Stimulated activated CD8-positive, alpha-beta memory T cell treated with anti-CD3 and anti-CD28 coated beads, Interleukin-4, amount 100 ng/mL, for 24 hours (primary cell): Measurements from ENCODE around the gene PLEKHD1.

Experiments used
- DNase-seq: peaks from one replicate; pipeline ENCODE4 v3.0.0-alpha.2; 2020; ENCODE audit warnings: low read depth

The PLEKHD1 gene

GRCh38 chr14:69518289-69519101 is 34.0 kb downstream of the PLEKHD1 start:
- no peak for DNase-seq

DNA sequence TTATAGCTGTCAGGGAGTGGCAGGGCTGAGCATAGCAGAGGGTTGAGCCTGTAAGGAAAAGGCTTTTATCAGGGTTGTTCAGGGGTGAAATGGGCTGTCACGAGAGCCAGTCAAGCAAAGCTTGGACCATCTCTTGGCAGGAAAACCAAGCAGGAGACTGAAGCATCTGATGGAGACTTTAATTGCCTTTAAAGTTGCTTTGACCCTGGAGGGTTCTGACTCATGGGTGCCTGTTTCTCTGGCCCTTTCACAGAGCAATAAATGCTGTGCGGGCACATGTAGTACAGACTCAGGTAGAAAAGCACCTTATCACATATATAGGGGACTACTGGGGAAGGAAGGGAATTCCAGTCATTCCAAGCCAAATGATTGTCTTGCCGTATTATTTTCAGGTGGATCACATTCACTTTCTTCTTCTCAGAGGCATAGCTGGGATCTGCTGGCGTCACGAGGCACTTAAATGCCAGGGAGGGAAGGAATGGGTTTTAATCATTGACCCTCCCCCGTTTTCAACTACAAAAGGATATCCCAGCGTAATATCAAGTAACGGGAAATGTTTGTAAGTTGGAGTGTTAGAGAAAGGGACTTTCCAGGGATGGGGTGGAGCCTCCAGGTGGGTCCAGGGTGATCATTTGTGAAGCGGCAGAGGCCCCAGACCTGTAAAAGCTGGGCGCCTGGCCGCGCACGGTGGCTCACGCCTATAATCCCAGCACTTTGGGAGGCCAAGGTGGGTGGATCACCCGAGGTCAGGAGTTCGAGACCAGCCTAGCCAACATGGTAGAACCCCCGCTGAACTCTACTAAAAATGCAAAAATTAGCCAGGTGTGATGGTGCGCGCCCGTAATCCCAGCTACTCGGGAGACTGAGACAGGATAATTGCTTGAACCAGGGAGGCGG is 34.9 kb downstream of the PLEKHD1 start:
- DNase-seq, result no peak

- no peak for DNase-seq
Measured at GRCh38 chr14:69522026-69522425, 37.5 kb downstream of the PLEKHD1 start.

GRCh38 chr14:69525896-69526295 is 41.4 kb downstream of the PLEKHD1 start:
- DNase-seq, result no peak

- DNase-seq, result no peak
Measured at GRCh38 chr14:69527635-69528034, 43.1 kb downstream of the PLEKHD1 start.

DNA sequence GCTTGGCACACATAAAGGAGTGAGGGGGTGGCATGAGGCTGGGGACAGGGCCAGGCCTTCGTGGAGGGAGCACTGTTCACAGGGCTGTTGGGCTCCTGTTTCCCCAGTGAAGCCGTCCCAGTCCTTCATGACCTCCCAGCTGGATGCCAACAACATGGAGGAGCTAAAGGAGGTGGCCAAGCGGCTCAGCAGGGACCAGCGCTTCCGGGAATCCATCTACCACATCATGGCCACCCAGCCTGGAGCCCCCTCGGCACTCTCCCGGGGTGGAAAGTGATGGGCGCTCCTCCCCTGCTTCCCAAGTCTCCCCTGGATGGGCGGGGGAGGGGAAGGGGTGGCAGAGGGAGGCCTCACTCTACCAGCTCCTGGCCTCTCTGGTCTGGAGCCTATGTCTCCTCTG is 43.6 kb downstream of the PLEKHD1 start:
- DNase-seq, result no peak

GRCh38 chr14:69528930-69529329 is 44.4 kb downstream of the PLEKHD1 start:
- no peak for DNase-seq

DNA sequence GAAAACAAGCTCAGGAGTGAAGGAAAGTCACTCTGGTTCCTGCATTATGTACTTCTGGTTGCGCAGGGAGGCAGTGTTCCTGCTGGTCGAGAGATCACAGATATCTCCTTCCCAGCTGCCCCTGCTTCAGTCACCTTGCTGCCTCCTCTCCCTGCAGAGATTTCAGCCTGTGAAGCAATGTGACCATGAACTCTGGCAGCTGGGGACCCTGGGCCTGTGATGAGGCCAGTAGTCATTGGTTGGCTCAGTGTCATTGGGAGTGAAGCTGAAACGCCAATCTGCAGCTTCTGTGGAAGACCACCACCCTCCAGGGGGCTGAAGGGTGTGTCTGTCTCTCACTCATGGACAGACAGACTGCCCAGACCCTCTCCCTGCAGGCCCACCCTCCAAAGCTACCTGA is 45.0 kb downstream of the PLEKHD1 start:
- DNase-seq, result no peak

GRCh38 chr14:69530095-69530494 is 45.6 kb downstream of the PLEKHD1 start:
- no peak for DNase-seq

- DNase-seq, result no peak
Measured at GRCh38 chr14:69531135-69531534, 46.6 kb downstream of the PLEKHD1 start.

DNA sequence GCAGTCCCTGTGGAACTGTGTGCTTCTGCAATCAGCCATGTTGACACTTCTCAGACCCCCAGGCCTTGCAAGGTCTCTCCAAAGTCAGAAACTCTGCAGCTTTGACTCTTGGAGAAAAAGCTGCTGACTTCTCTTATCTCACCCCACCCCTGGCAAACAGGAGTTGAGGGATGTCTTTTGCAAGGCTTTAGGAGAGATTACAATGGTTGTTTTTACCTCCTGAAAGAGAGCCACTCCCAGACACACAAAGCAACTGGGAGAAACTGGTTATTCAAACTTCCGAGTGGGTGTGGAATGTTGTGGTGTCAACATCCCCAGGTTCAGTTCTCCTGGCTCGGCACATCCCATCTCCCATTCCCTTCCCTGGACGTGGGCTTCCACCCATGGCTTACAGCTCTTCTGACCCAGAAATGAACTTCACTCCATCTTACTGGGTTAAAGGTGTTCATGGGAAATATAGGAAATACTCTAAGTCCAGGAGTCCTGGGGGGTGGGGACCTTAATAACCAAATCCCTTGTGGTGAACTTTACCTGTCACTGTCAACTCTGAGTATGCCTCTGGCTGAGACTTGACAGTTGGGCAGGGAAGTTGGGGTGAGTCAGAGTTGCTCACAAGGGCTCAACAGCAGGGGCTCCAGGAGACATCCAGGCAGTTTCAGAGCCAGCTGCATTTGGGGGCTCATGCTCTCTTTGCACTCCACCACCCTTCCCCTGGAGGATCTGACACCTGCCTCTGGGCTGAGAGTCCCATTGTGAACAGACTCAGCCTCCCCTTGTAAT is 48.2 kb downstream of the PLEKHD1 start:
- DNase-seq, result no peak

- no peak for DNase-seq
Measured at GRCh38 chr14:69535230-69535848, 50.8 kb downstream of the PLEKHD1 start.

DNA sequence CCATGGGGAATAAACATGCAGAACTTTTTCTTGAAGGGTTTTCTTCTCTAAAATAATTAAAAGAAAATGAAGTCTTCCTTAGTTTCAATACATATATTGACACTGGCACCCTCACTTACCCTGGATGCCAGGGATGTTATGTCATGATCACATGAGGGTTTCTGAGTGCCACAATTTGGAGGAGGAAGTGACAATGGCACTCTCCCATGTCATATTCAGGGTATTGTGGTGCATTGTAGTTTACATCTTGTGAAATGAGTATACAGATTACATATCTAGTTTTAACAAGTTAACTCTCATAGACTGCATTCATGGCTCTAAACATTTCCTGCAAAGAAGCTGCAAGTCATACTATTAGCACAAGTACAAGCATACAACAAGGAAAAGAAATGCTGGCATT is 52.4 kb downstream of the PLEKHD1 start:
- no peak for DNase-seq

GRCh38 chr14:69537900-69538299 is 53.4 kb downstream of the PLEKHD1 start:
- DNase-seq, result no peak

DNA sequence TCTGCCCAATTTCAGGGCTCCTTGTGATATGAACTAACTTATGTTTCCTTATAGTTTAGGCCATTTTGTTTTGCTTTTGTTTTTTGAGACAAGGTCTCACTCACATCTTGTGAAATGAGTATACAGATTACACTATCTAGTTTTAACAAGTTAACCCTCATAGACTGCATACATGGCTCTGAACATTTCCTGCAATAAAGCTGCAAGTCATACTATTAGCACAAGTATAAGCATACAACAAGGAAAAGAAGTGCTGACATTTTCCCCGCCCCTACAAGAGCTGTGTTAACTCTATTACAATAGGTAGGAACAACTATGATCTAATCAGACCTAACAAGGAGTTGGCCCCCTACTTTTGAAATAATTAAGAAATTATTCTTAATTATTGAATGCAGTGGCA is 54.2 kb downstream of the PLEKHD1 start:
- no peak for DNase-seq

GRCh38 chr14:69539631-69540410 is 55.3 kb downstream of the PLEKHD1 start:
- DNase-seq, result no peak

- no peak for DNase-seq
Measured at GRCh38 chr14:69540654-69541335, 56.3 kb downstream of the PLEKHD1 start.

DNA sequence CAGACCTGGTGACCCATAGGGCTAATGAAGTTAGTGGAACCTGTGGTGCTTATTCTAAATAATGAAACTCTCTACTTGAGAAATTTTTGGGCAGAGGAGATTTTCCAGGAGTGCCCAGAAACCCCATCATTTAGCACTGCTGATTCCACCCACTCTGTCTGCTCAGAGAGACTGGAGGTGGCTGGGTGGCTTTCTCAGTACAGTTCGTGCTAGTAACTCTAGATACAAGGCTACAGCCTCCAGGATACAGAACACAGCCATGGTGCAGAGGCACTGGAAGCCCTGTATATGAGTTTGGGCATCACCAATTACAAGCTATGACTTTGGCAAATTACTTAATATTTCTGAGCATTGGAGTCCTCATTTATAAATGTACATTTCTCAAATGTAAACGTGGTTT is 57.8 kb downstream of the PLEKHD1 start:
- DNase-seq, result no peak

DNA sequence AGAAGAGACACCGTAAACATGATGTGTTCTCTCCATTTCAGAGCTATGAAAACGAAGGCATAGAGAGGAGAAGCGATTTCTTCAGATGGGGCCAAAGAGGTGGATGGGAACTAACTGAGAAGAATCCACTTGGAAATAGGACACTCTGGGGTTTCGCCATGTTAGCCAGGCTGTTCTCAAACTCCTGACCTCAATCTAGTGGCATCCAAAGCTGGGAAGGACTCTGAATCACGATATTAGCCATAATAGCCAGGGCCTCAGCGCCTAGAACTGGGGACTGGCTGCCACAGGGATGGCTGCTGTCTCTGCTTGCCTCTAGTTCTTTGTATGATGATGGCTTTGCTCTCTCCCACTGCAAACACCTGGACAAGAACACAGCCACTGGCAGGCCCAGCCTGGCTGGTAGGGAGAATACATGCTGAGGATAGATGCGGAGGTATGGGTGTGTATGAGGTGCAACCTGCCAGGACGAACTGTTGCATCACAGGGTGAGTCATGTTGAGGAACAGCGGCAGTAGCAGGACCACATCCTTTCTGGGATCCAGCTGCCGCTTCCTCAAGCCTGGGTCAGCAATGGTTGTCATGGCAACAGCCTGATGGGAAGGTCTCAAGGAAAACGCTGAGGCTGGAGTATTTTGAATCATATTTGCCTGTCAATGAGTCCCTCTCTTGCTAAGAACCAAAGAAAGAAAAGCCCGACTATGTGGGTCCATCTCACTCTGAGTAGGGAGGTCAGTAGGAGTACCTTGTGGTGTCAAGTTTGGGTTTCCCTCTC is 59.0 kb downstream of the PLEKHD1 start:
- peak; percentile 5 for DNase-seq
